HepG2 (cell line): ENCODE data around the gene FAT1.

Experiments used
- CREM ChIP-seq, 2 experiments: sonication (generic) in 1 of 2; formaldehyde crosslinking in 1 of 2; IDR thresholded peaks; 2 replicates each; pipeline versions ENCODE4 v1.4.0 to v1.6.1; 2016 to 2020; ENCODE audit warnings: antibody characterized with exemption in 1 of 2, mild to moderate bottlenecking in 1 of 2, missing genetic modification reagents in 1 of 2
- MAX ChIP-seq: IDR thresholded peaks from 2 replicates; pipeline ENCODE4 v1.6.1; 2012; ENCODE audit warnings: inconsistent platforms
- POLR2A ChIP-seq, 2 experiments: IDR thresholded peaks; 2 replicates each; pipeline ENCODE4 v1.6.1; 2011; ENCODE audit warnings: low read depth in 2 of 2, low read length in 2 of 2, mild to moderate bottlenecking in 1 of 2, moderate library complexity in 1 of 2; ENCODE audit not compliant: insufficient read depth in 1 of 2
- RAD21 ChIP-seq: fragments of 450-650 bp; formaldehyde crosslinking; IDR thresholded peaks from 2 replicates; pipeline ENCODE4 v1.5.0; 2020; ENCODE audit warnings: mild to moderate bottlenecking
- REST ChIP-seq, 2 experiments: IDR thresholded peaks; 2 replicates each; pipeline ENCODE4 v1.6.1; 2011 to 2012; ENCODE audit warnings: low read length in 2 of 2, borderline replicate concordance in 1 of 2, low read depth in 1 of 2, mild to moderate bottlenecking in 1 of 2, moderate library complexity in 1 of 2
- SP2 ChIP-seq: sonication (generic); formaldehyde crosslinking; IDR thresholded peaks from 2 replicates; pipeline ENCODE4 v1.5.1; 2020; ENCODE audit warnings: mild to moderate bottlenecking, missing genetic modification reagents
- ZNF44 ChIP-seq: sonication (generic); formaldehyde crosslinking; IDR thresholded peaks from 2 replicates; pipeline ENCODE4 v1.5.1; 2020; ENCODE audit warnings: mild to moderate bottlenecking, missing genetic modification reagents
- ZNF503 ChIP-seq: sonication (generic); formaldehyde crosslinking; IDR thresholded peaks from 2 replicates; pipeline ENCODE4 v1.4.0; 2020; ENCODE audit warnings: missing genetic modification reagents

- no peak for TF ChIP-seq MAX
- TF ChIP-seq ZNF44, result no peak
- TF ChIP-seq POLR2A (IDR thresholded peaks at IDR 0.05; ENCODE audit: insufficient read depth in 1 of 2, low read depth in 2 of 2, low read length in 2 of 2), result no peak
- TF ChIP-seq RAD21, result no peak
- no peak for TF ChIP-seq CREM (IDR thresholded peaks at IDR 0.05)
- no peak for TF ChIP-seq CREM (CRISPR knock-in tag; IDR thresholded peaks at IDR 0.05)
- no peak for TF ChIP-seq ZNF503 (CRISPR knock-in tag)
- TF ChIP-seq REST (IDR thresholded peaks at IDR 0.05; ENCODE audit: borderline replicate concordance in 1 of 2, low read depth in 1 of 2, low read length in 2 of 2), result no peak
- TF ChIP-seq SP2 (CRISPR knock-in tag), result no peak
Observed at GRCh38 chr4:186712690-186713089, 11.0 kb downstream of the FAT1 start.
